Smooth muscle cell (in vitro differentiated cells): ENCODE results near the gene ITSN2. TPM values are rescaled to one million over a fixed set of nuclear protein-coding genes. Genes with fewer than 3 reads are reported as not detected.

ENCODE experiments used
- DNase-seq: peaks from one replicate; lab custom pipeline; 2025; ENCODE audit not compliant: unreplicated experiment; lab: John Stamatoyannopoulos, UW
- H2AFZ ChIP-seq: fragments of 200-600 bp; sonication (generic); 2 replicates; pipeline ENCODE4 v1.6.0; 2016; ENCODE audit warnings: antibody characterized with exemption, low read depth, mild to moderate bottlenecking
- H3F3A ChIP-seq: fragments of 200-600 bp; sonication (generic); 2 replicates; pipeline ENCODE4 v1.6.0; 2017; ENCODE audit warnings: antibody characterized with exemption, low read depth
- H3K27ac ChIP-seq: fragments of 200-600 bp; sonication (generic); 2 replicates; pipeline ENCODE4 v1.5.1; 2016; ENCODE audit warnings: low read depth, mild to moderate bottlenecking
- H3K27me3 ChIP-seq: fragments of 200-600 bp; sonication (generic); 2 replicates; pipeline ENCODE4 v1.6.1; 2016; ENCODE audit warnings: low read depth, mild to moderate bottlenecking
- H3K36me3 ChIP-seq: fragments of 200-600 bp; sonication (generic); 2 replicates; pipeline ENCODE4 v1.5.1; 2016; ENCODE audit warnings: low read depth
- H3K4me1 ChIP-seq: fragments of 200-600 bp; sonication (generic); 2 replicates; pipeline ENCODE4 v1.5.1; 2016; ENCODE audit warnings: low read depth
- H3K4me2 ChIP-seq: fragments of 200-600 bp; sonication (generic); 2 replicates; pipeline ENCODE4 v1.6.0; 2016; ENCODE audit warnings: mild to moderate bottlenecking
- H3K4me3 ChIP-seq: fragments of 200-600 bp; sonication (generic); 2 replicates; pipeline ENCODE4 v1.5.1; 2016; ENCODE audit warnings: mild to moderate bottlenecking
- H3K79me2 ChIP-seq: fragments of 200-600 bp; sonication (generic); 2 replicates; pipeline ENCODE4 v1.6.0; 2016; ENCODE audit warnings: low read depth, mild to moderate bottlenecking
- H3K9ac ChIP-seq: fragments of 200-600 bp; sonication (generic); 2 replicates; pipeline ENCODE4 v1.6.0; 2016; ENCODE audit warnings: low read depth
- H3K9me3 ChIP-seq: fragments of 200-600 bp; sonication (generic); replicated peaks from 2 replicates; pipeline ENCODE4 v1.5.1; 2016; ENCODE audit warnings: low read depth
- H4K20me1 ChIP-seq: fragments of 200-600 bp; sonication (generic); 2 replicates; pipeline ENCODE4 v1.6.0; 2016; ENCODE audit warnings: low read depth
- CTCF ChIP-seq: fragments of 200-600 bp; sonication (generic); IDR thresholded peaks from 2 replicates; pipeline ENCODE4 v1.5.1; 2017; ENCODE audit warnings: borderline replicate concordance, mild to moderate bottlenecking, antibody characterized with exemption; ENCODE audit not compliant: insufficient read depth, poor library complexity, severe bottlenecking
- WGBS: methylation state at CpG from one replicate; pipeline ENCODE4 v1.1.7; 2016; ENCODE audit warnings: low lambda C conversion rate; 5-methylcytosine and 5-hydroxymethylcytosine counted together
- polyA plus RNA-seq: library from polyadenylated mRNA; unstranded; fragments of >200 nt; fragmentation: Nextera tagmentation; extraction: Ambion mirVana; gene quantifications from 2 replicates; pipeline ENCODE4 v1.2.1, GENCODE V29; 2016
- total RNA-seq: library from RNA; depleted of rRNA; stranded (reverse); fragments of >200 nt; gene quantifications from 2 replicates; pipeline ENCODE4 v1.2.3, GENCODE V29; 2014

Gene ITSN2
- total and polyA plus RNA-seq, 2 experiments from 2014 or later = 8.5 to 19.6 TPM

GRCh38 chr2:24354957-24355356 is 5.4 kb downstream of the ITSN2 start:
- 100% methylated on average over 1 of the region's 1 CpG for WGBS
- Histone ChIP-seq H3K79me2 (peaks cover 86% of the 10 kb centered on the region), H2AFZ (no peak overlapping the region)

GRCh38 chr2:24354395-24354794 is 5.9 kb downstream of the ITSN2 start:
- Histone ChIP-seq H3K4me3 (no peak overlapping the region), H4K20me1 (peaks cover 56% of the 10 kb centered on the region), H3K27me3 (no peaks in the 10 kb centered on the region), H3K9ac (no peak overlapping the region), H3K27ac (no peak overlapping the region), H3F3A (no peaks in the 10 kb centered on the region), H3K4me2 (no peak overlapping the region), H2AFZ (no peak overlapping the region), H3K4me1 (no peaks in the 10 kb centered on the region), H3K9me3 (no peaks in the 10 kb centered on the region), H3K36me3 (no peaks in the 10 kb centered on the region), H3K79me2 (peaks cover 86% of the 10 kb centered on the region)
- TF ChIP-seq CTCF = no peak
- no peak for DNase-seq
- WGBS = 95% methylated on average over 3 of the region's 3 CpGs

More at GRCh38 chr2:24354957-24355356, 5.4 kb downstream of the ITSN2 start:
- no peak overlapping the region for H3K9ac ChIP-seq
- DNase-seq = no peak
- H3K4me1 ChIP-seq = no peaks in the 10 kb centered on the region
- H3K27me3 ChIP-seq = no peaks in the 10 kb centered on the region
- H3F3A ChIP-seq = no peaks in the 10 kb centered on the region
- H3K36me3 ChIP-seq = no peaks in the 10 kb centered on the region
- no peak for TF ChIP-seq CTCF
- no peak overlapping the region for H3K4me2 ChIP-seq
- no peaks in the 10 kb centered on the region for H3K9me3 ChIP-seq
- peaks cover 51% of the 10 kb centered on the region for H4K20me1 ChIP-seq
- no peak overlapping the region for H3K27ac ChIP-seq
- H3K4me3 ChIP-seq = no peak overlapping the region

- Histone ChIP-seq H3F3A (no peaks in the 10 kb centered on the region), H3K4me2 (no peak overlapping the region), H3K9me3 (no peaks in the 10 kb centered on the region), H3K27ac (no peak overlapping the region), H3K36me3 (no peaks in the 10 kb centered on the region), H3K4me1 (no peaks in the 10 kb centered on the region), H2AFZ (no peak overlapping the region), H3K4me3 (no peak overlapping the region), H3K79me2 (peaks cover 86% of the 10 kb centered on the region), H4K20me1 (peaks cover 58% of the 10 kb centered on the region), H3K9ac (no peak overlapping the region), H3K27me3 (no peaks in the 10 kb centered on the region)
- WGBS = 93% methylated on average over 1 of the region's 1 CpG
- TF ChIP-seq CTCF = no peak
- no peak for DNase-seq
These were observed 6.4 kb downstream of the ITSN2 start for GRCh38 chr2:24353973-24354372.

GRCh38 chr2:24353364-24353763 is 7.0 kb downstream of the ITSN2 start:
- no peak overlapping the region for H3K9ac ChIP-seq
- DNase-seq = no peak
- H3K27ac ChIP-seq = no peak overlapping the region
- peaks cover 86% of the 10 kb centered on the region for H3K79me2 ChIP-seq
- H4K20me1 ChIP-seq = peaks cover 60% of the 10 kb centered on the region
- no peaks in the 10 kb centered on the region for H3K36me3 ChIP-seq
- no peaks in the 10 kb centered on the region for H3K9me3 ChIP-seq
- H3K27me3 ChIP-seq = no peaks in the 10 kb centered on the region
- H3K4me2 ChIP-seq = no peak overlapping the region
- H2AFZ ChIP-seq = no peak overlapping the region
- no peak for TF ChIP-seq CTCF
- H3F3A ChIP-seq = no peaks in the 10 kb centered on the region
- H3K4me1 ChIP-seq = no peaks in the 10 kb centered on the region
- 76% methylated on average over 5 of the region's 5 CpGs for WGBS
- no peak overlapping the region for H3K4me3 ChIP-seq
